Duodenal mucosa (tissue), 2 donors: ENCODE data around the gene ATXN10.

Experiments used
- H3K27ac ChIP-seq: one replicate; pipeline ENCODE4 v1.7.0; 2013; ENCODE audit warnings: low read depth, low read length
- H3K27me3 ChIP-seq, 2 donors: one replicate each; pipeline ENCODE4 v1.7.0; 2013; ENCODE audit warnings: low read length in 2 of 2, control low read depth in 1 of 2; ENCODE audit not compliant: insufficient read depth in 2 of 2, control insufficient read depth in 1 of 2
- H3K36me3 ChIP-seq, 2 donors: one replicate each; pipeline ENCODE4 v1.7.0; 2013; ENCODE audit warnings: low read length in 2 of 2, control low read depth in 1 of 2; ENCODE audit not compliant: insufficient read depth in 2 of 2, control insufficient read depth in 1 of 2
- H3K4me1 ChIP-seq, 2 donors: one replicate each; pipeline ENCODE4 v1.7.0; 2013; ENCODE audit warnings: low read length in 2 of 2, control low read depth in 1 of 2; ENCODE audit not compliant: insufficient read depth in 2 of 2, control insufficient read depth in 1 of 2
- H3K4me3 ChIP-seq, 2 donors: one replicate each; pipeline ENCODE4 v1.7.0; 2013; ENCODE audit warnings: low read length in 2 of 2, low read depth in 1 of 2
- H3K9ac ChIP-seq, 2 donors: one replicate each; pipeline ENCODE4 v1.7.0; 2013; ENCODE audit warnings: low read length in 2 of 2, low read depth in 1 of 2
- H3K9me3 ChIP-seq, 2 donors: one replicate each; pipeline ENCODE4 v1.7.0; 2013; ENCODE audit warnings: low read length in 2 of 2, control low read depth in 1 of 2; ENCODE audit not compliant: control insufficient read depth in 1 of 2

Gene ATXN10

GRCh38 chr22:45642986-45643385, 28.6 kb upstream of the ATXN10 start:
- peaks cover 15 to 18% of the 10 kb centered on the region in 2 donors for H3K4me1 ChIP-seq
- no peak overlapping the region for H3K27ac ChIP-seq
- H3K9ac ChIP-seq = no peak overlapping the region
- no peaks in the 10 kb centered on the region for H3K9me3 ChIP-seq
- H3K27me3 ChIP-seq = peaks cover 0 to 28% of the 10 kb centered on the region in 2 donors
- H3K4me3 ChIP-seq = no peak overlapping the region
- no peaks in the 10 kb centered on the region for H3K36me3 ChIP-seq

- Histone ChIP-seq H3K27me3 (peaks cover 0 to 27% of the 10 kb centered on the region in 2 donors), H3K36me3 (no peaks in the 10 kb centered on the region), H3K27ac (no peak overlapping the region), H3K9me3 (no peaks in the 10 kb centered on the region), H3K4me3 (no peak overlapping the region), H3K4me1 (peaks cover 3 to 5% of the 10 kb centered on the region in 2 donors), H3K9ac (no peak overlapping the region)
These were observed 26.9 kb upstream of the ATXN10 start for GRCh38 chr22:45644714-45645113.

GRCh38 chr22:45645150-45645525, 26.5 kb upstream of the ATXN10 start:
- no peak overlapping the region for H3K9ac ChIP-seq
- H3K4me1 ChIP-seq = peaks cover 3 to 4% of the 10 kb centered on the region in 2 donors
- H3K4me3 ChIP-seq = no peak overlapping the region
- peaks cover 0 to 27% of the 10 kb centered on the region in 2 donors for H3K27me3 ChIP-seq
- no peaks in the 10 kb centered on the region for H3K9me3 ChIP-seq
- no peak overlapping the region for H3K27ac ChIP-seq
- H3K36me3 ChIP-seq = no peaks in the 10 kb centered on the region

- H3K27me3 ChIP-seq = peaks cover 5 to 27% of the 10 kb centered on the region in 2 donors
- H3K4me3 ChIP-seq = no peak overlapping the region
These were observed 25.9 kb upstream of the ATXN10 start for GRCh38 chr22:45645526-45646414.

GRCh38 chr22:45647532-45648225, 24.0 kb upstream of the ATXN10 start:
- Histone ChIP-seq H3K9ac (no peak overlapping the region), H3K27ac (no peak overlapping the region), H3K4me1 (peaks cover 3 to 4% of the 10 kb centered on the region in 2 donors), H3K9me3 (no peaks in the 10 kb centered on the region), H3K4me3 (no peak overlapping the region), H3K27me3 (peaks cover 7 to 22% of the 10 kb centered on the region in 2 donors), H3K36me3 (no peaks in the 10 kb centered on the region)

More at GRCh38 chr22:45645526-45646414, 25.9 kb upstream of the ATXN10 start:
- no peaks in the 10 kb centered on the region for H3K36me3 ChIP-seq
- H3K9me3 ChIP-seq = no peaks in the 10 kb centered on the region
- peaks cover 3 to 4% of the 10 kb centered on the region in 2 donors for H3K4me1 ChIP-seq
- no peak overlapping the region for H3K27ac ChIP-seq
- no peak overlapping the region for H3K9ac ChIP-seq

DNA sequence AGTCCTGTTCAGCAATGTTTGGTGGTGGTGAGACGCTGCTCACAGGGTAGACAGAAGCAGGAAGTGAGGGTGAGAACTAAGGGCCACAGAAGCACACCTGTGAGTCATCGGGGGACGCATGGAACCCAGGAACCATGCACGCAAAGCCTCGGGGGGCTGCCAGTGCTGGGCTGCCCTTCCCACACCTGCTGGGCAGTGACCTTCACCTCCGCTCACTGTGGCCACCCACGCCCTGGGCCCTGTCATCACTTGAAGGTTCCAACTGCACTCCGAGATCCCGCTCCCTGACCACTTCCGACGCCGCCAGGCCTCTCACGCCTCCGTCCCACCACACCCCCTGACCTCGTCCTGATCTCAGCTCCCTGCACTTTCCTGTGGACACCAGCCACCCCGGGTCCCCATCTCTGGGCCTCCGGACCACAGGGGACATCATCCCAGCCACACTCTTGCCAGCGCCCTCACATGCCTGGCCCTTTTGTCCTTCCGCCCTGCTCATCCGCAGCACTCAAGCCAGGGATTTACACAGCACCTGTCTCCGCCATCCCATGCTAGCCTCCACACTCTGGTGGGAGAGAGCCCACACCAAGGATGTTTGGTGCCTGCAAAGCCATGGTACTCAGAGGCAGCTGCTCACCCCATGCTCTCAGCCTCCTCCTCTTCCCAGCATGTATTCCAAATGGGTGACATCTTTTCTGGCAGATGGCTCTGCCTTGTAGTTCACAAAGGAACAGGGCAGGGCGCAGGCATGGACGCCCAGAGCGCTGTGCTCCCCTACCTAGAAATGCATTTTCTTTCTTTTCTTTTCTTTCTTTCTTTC, 23.1 kb upstream of the ATXN10 start:
- no peak overlapping the region for H3K9ac ChIP-seq
- no peaks in the 10 kb centered on the region for H3K36me3 ChIP-seq
- H3K27me3 ChIP-seq = peaks cover 7 to 22% of the 10 kb centered on the region in 2 donors
- H3K4me1 ChIP-seq = peaks cover 3 to 4% of the 10 kb centered on the region in 2 donors
- no peaks in the 10 kb centered on the region for H3K9me3 ChIP-seq
- H3K27ac ChIP-seq = no peak overlapping the region
- H3K4me3 ChIP-seq = no peak overlapping the region

DNA sequence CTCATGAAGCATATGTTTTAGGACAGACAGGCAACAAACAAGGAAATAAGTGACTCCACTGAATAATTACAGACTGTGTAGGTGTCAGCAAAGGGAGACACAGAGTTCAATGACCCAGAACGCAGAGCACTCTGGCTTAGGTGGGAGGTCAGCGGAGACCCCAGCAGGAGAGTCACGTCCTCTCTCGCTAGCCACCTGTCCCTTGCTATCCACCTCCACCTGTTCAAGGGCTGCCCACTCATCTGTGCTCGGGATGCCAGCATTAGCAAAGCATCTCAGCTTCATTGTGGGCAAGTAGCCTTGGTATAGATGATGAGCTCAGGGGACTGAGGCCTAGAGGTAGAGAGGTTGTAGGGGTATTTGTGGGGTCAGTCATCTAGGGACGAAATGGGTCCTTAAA, 21.8 kb upstream of the ATXN10 start:
- Histone ChIP-seq H3K9me3 (no peaks in the 10 kb centered on the region), H3K4me1 (peaks cover 3 to 4% of the 10 kb centered on the region in 2 donors), H3K27ac (no peak overlapping the region), H3K9ac (no peak overlapping the region), H3K36me3 (no peaks in the 10 kb centered on the region), H3K4me3 (no peak overlapping the region), H3K27me3 (peaks cover 7 to 19% of the 10 kb centered on the region in 2 donors)

- Histone ChIP-seq H3K9ac (no peak overlapping the region), H3K9me3 (no peaks in the 10 kb centered on the region), H3K27me3 (peaks cover 7 to 12% of the 10 kb centered on the region in 2 donors), H3K27ac (no peak overlapping the region), H3K4me3 (no peak overlapping the region), H3K4me1 (peaks cover 3 to 4% of the 10 kb centered on the region in 2 donors), H3K36me3 (no peaks in the 10 kb centered on the region)
These were observed 20.9 kb upstream of the ATXN10 start for GRCh38 chr22:45650721-45651120.

DNA sequence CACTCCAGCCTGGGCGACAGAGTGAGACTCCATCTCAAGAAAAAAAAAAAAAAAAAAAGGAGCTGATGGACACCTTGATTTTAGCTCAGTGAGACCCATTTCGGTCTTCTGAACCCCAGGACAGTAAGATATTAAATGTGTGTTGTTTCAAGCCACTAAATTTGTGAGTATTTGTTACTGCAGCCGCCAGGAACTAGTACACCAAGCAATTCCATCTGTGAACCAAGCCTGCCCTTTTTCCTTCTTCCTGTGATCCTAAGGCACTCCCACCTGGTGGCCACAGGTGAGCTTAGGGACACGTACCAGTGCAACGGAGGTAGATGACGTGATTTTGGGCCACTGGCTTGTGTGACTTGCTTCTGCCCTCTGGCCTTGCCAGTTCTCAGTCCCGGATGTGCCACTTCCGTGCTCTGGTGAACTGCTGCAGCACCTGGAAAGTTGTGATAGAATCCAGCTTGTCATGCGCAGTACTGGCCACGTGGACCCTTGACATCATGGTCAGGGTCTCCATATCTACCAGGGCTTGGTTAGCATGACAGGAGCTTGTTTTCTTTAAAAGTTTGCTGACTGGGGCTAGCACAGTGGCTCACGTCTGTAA, 19.6 kb upstream of the ATXN10 start:
- no peaks in the 10 kb centered on the region for H3K4me1 ChIP-seq
- H3K9me3 ChIP-seq = no peaks in the 10 kb centered on the region
- peaks cover 7 to 9% of the 10 kb centered on the region in 2 donors for H3K27me3 ChIP-seq
- H3K36me3 ChIP-seq = no peaks in the 10 kb centered on the region
- H3K27ac ChIP-seq = no peak overlapping the region
- H3K9ac ChIP-seq = no peak overlapping the region
- H3K4me3 ChIP-seq = no peak overlapping the region
